HUES6 (cell line): ENCODE results near the gene LRRC27.

ENCODE experiments used
- H3K27ac ChIP-seq: 2 replicates; pipeline ENCODE4 v1.7.0; 2013; ENCODE audit warnings: low read depth, mild to moderate bottlenecking, low read length, inconsistent platforms
- H3K27me3 ChIP-seq: 2 replicates; pipeline ENCODE4 v1.6.1; 2013; ENCODE audit warnings: low read length; ENCODE audit not compliant: control insufficient read depth, insufficient read depth
- H3K36me3 ChIP-seq: 2 replicates; pipeline ENCODE4 v1.6.1; 2013; ENCODE audit warnings: low read length; ENCODE audit not compliant: control insufficient read depth, insufficient read depth
- H3K4me1 ChIP-seq: 2 replicates; pipeline ENCODE4 v1.6.1; 2013; ENCODE audit warnings: low read length; ENCODE audit not compliant: control insufficient read depth, insufficient read depth
- H3K4me3 ChIP-seq: 2 replicates; pipeline ENCODE4 v1.5.1; 2013; ENCODE audit warnings: low read depth, low read length
- H3K9ac ChIP-seq: one replicate; pipeline ENCODE4 v1.6.1; 2013; ENCODE audit warnings: mild to moderate bottlenecking, low read length
- H3K9me3 ChIP-seq: 2 replicates; pipeline ENCODE4 v1.6.1; 2013; ENCODE audit warnings: low read depth, low read length; ENCODE audit not compliant: control insufficient read depth, insufficient read depth

The LRRC27 gene

GRCh38 chr10:132421847-132422751 is 90.1 kb downstream of the LRRC27 start:
- peak overlapping the region; percentile 25; the same call in 1 of the 2 replicates for H3K27ac ChIP-seq
- no peak overlapping the region for H3K4me3 ChIP-seq
- no peaks in the 10 kb centered on the region for H3K36me3 ChIP-seq
- no peaks in the 10 kb centered on the region; the same call in 1 of the 2 replicates for H3K9me3 ChIP-seq
- H3K4me1 ChIP-seq, result peaks cover 46% of the 10 kb centered on the region
- no peaks in the 10 kb centered on the region for H3K27me3 ChIP-seq
- peak overlapping the region; percentile 9 for H3K9ac ChIP-seq

- no peak overlapping the region for H3K9ac ChIP-seq
- H3K36me3 ChIP-seq, result no peaks in the 10 kb centered on the region
- peaks cover 38% of the 10 kb centered on the region for H3K4me1 ChIP-seq
- H3K4me3 ChIP-seq, result no peak overlapping the region
- no peak overlapping the region for H3K27ac ChIP-seq
- no peaks in the 10 kb centered on the region; the same call in 1 of the 2 replicates for H3K9me3 ChIP-seq
- no peaks in the 10 kb centered on the region for H3K27me3 ChIP-seq
Measured at GRCh38 chr10:132422903-132423825, 91.2 kb downstream of the LRRC27 start.

GRCh38 chr10:132423966-132424861 is 92.2 kb downstream of the LRRC27 start:
- Histone ChIP-seq H3K36me3 (no peaks in the 10 kb centered on the region), H3K9ac (no peak overlapping the region), H3K9me3 (no peaks in the 10 kb centered on the region; the same call in 1 of the 2 replicates), H3K4me3 (no peak overlapping the region), H3K27me3 (no peaks in the 10 kb centered on the region), H3K27ac (no peak overlapping the region), H3K4me1 (peaks cover 28% of the 10 kb centered on the region)

GRCh38 chr10:132425029-132425756 is 93.2 kb downstream of the LRRC27 start:
- H3K27me3 ChIP-seq, result no peaks in the 10 kb centered on the region
- H3K27ac ChIP-seq, result no peak overlapping the region
- H3K9ac ChIP-seq, result no peak overlapping the region
- no peaks in the 10 kb centered on the region for H3K36me3 ChIP-seq
- H3K9me3 ChIP-seq, result no peaks in the 10 kb centered on the region; the same call in 1 of the 2 replicates
- no peak overlapping the region for H3K4me3 ChIP-seq
- peaks cover 21% of the 10 kb centered on the region for H3K4me1 ChIP-seq

- no peaks in the 10 kb centered on the region for H3K36me3 ChIP-seq
- H3K4me3 ChIP-seq, result no peak overlapping the region
- H3K9me3 ChIP-seq, result no peaks in the 10 kb centered on the region; the same call in 1 of the 2 replicates
- no peaks in the 10 kb centered on the region for H3K27me3 ChIP-seq
- no peak overlapping the region for H3K27ac ChIP-seq
- peaks cover 16% of the 10 kb centered on the region for H3K4me1 ChIP-seq
- no peak overlapping the region for H3K9ac ChIP-seq
Measured at GRCh38 chr10:132425757-132426155, 93.8 kb downstream of the LRRC27 start.

- Histone ChIP-seq H3K27me3 (no peaks in the 10 kb centered on the region), H3K4me3 (no peak overlapping the region), H3K27ac (no peak overlapping the region), H3K36me3 (no peaks in the 10 kb centered on the region), H3K9me3 (no peaks in the 10 kb centered on the region; the same call in 1 of the 2 replicates), H3K4me1 (peaks cover 3% of the 10 kb centered on the region; the same call in 1 of the 2 replicates), H3K9ac (no peak overlapping the region)
Measured at GRCh38 chr10:132427006-132427771, 95.2 kb downstream of the LRRC27 start.

GRCh38 chr10:132427939-132428367 is 96.0 kb downstream of the LRRC27 start:
- H3K4me1 ChIP-seq, result no peaks in the 10 kb centered on the region
- H3K9me3 ChIP-seq, result no peaks in the 10 kb centered on the region; the same call in 1 of the 2 replicates
- no peak overlapping the region for H3K27ac ChIP-seq
- no peaks in the 10 kb centered on the region for H3K27me3 ChIP-seq
- no peaks in the 10 kb centered on the region for H3K36me3 ChIP-seq
- no peak overlapping the region for H3K4me3 ChIP-seq
- H3K9ac ChIP-seq, result no peak overlapping the region

- Histone ChIP-seq H3K4me1 (no peaks in the 10 kb centered on the region), H3K27me3 (no peaks in the 10 kb centered on the region), H3K27ac (no peak overlapping the region), H3K4me3 (no peak overlapping the region), H3K9ac (no peak overlapping the region), H3K36me3 (no peaks in the 10 kb centered on the region), H3K9me3 (no peaks in the 10 kb centered on the region; the same call in 1 of the 2 replicates)
Measured at GRCh38 chr10:132428486-132428995, 96.5 kb downstream of the LRRC27 start.
